ENCODE data around the gene PIPOX.

DNA sequence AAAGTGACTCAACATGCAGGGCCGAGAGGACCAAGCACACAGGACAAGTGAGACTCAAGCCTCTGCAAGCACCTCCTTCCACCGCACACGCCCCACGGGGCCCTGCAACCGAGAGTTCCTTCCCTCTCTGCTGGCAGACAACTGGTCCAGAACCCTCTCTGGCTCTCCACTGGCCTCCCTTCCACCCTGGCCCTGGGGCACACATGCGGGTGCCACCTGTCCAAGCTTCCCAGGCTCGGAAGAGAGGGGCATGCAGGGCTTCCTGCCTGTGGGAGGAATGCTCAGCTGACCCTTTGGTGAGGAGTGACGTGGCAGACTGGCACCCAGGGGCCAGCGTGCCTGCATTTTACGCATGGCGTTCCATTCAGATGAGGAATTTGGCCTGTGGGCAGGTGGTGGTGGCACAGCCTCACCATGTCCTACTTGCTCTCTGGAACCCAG is 59.8 kb downstream of the PIPOX start:
- TF ChIP-seq POLR2A (IDR thresholded peaks at IDR 0.05) (no peak), POLR2AphosphoS5 (IDR thresholded peaks at IDR 0.05) (no peak)
- TF ChIP-seq, protein P1, sequence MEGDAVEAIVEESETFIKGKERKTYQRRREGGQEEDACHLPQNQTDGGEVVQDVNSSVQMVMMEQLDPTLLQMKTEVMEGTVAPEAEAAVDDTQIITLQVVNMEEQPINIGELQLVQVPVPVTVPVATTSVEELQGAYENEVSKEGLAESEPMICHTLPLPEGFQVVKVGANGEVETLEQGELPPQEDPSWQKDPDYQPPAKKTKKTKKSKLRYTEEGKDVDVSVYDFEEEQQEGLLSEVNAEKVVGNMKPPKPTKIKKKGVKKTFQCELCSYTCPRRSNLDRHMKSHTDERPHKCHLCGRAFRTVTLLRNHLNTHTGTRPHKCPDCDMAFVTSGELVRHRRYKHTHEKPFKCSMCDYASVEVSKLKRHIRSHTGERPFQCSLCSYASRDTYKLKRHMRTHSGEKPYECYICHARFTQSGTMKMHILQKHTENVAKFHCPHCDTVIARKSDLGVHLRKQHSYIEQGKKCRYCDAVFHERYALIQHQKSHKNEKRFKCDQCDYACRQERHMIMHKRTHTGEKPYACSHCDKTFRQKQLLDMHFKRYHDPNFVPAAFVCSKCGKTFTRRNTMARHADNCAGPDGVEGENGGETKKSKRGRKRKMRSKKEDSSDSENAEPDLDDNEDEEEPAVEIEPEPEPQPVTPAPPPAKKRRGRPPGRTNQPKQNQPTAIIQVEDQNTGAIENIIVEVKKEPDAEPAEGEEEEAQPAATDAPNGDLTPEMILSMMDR (IDR thresholded peaks at IDR 0.05), result no peak
